ENCODE measurements around the gene L1TD1.
A peak's percentile ranks its signal among the peaks of the same experiment; 100 is the strongest.
"Not testable (repeated sequence)": the region's sequence is repeated elsewhere in the genome, so short reads cannot be mapped to it uniquely, and the experiment has no call there.

Gene L1TD1

GRCh38 chr1:62241371-62242131 lies 46.9 kb downstream of the L1TD1 start:
- Histone ChIP-seq H3K4me1 (ENCODE audit: control insufficient read depth in 1 of 2, insufficient read depth in 2 of 2, low read length in 2 of 2) (peaks cover 9 to 11% of the 10 kb centered on the region in 2 experiments), H3K23ac (ENCODE audit: low read length) (no peak overlapping the region), H2BK5ac (ENCODE audit: low read depth, low read length, poor library complexity) (no peak overlapping the region), H3K36me3 (ENCODE audit: control insufficient read depth in 1 of 2, insufficient read depth in 2 of 2, low read length in 2 of 2) (peaks cover 23 to 30% of the 10 kb centered on the region in 2 experiments), H2BK120ac (ENCODE audit: insufficient read depth, low read length, poor library complexity) (no peak overlapping the region), H2BK12ac (ENCODE audit: low read length) (no peak overlapping the region), H3K4ac (ENCODE audit: low read depth, low read length) (no peak overlapping the region), H3K18ac (ENCODE audit: low read length) (no peak overlapping the region), H4K91ac (ENCODE audit: low read depth, low read length) (no peak overlapping the region), H3K9ac (ENCODE audit: low read length) (no peak overlapping the region), H4K8ac (ENCODE audit: low read depth, low read length) (no peak overlapping the region), H2AK5ac (ENCODE audit: low read length) (no peak overlapping the region), H3K9me3 (ENCODE audit: insufficient read depth, low read depth, low read length) (no peaks in the 10 kb centered on the region), H3K4me2 (ENCODE audit: low read length) (no peak overlapping the region), H3K27ac (ENCODE audit: low read depth, low read length) (no peak overlapping the region), H3K79me2 (ENCODE audit: control insufficient read depth, insufficient read depth, low read length, poor library complexity) (no peaks in the 10 kb centered on the region), H3K14ac (ENCODE audit: low read length) (no peak overlapping the region), H3K4me3 (ENCODE audit: low read depth, low read length) (no peak overlapping the region), H2AFZ (ENCODE audit: insufficient read depth, low read length, poor library complexity) (no peak overlapping the region), H3K79me1 (ENCODE audit: low read length) (no peaks in the 10 kb centered on the region), H3K27me3 (ENCODE audit: insufficient read depth, low read length) (no peaks in the 10 kb centered on the region), H4K12ac (ENCODE audit: low read depth, low read length) (no peak overlapping the region)
- WGBS (ENCODE audit: extremely low coverage, insufficient coverage, insufficient read length) = no CpG with 5 or more reads among the region's 12 CpGs
- no peak for DNase-seq

GRCh38 chr1:62244380-62244779 lies 49.7 kb downstream of the L1TD1 start:
- H4K91ac ChIP-seq (ENCODE audit: low read depth, low read length); H3K27me3 ChIP-seq (ENCODE audit: insufficient read depth, low read length); H4K12ac ChIP-seq (ENCODE audit: low read depth, low read length); H3K79me2 ChIP-seq (ENCODE audit: control insufficient read depth, insufficient read depth, low read length, poor library complexity); H3K18ac ChIP-seq (ENCODE audit: low read length); H2BK12ac ChIP-seq (ENCODE audit: low read length); H2BK5ac ChIP-seq (ENCODE audit: low read depth, low read length, poor library complexity); H2BK120ac ChIP-seq (ENCODE audit: insufficient read depth, low read length, poor library complexity); H3K9me3 ChIP-seq (ENCODE audit: insufficient read depth, low read depth, low read length); H3K4me3 ChIP-seq (ENCODE audit: low read depth, low read length); H3K14ac ChIP-seq (ENCODE audit: low read length); DNase-seq; H3K23ac ChIP-seq (ENCODE audit: low read length); H2AFZ ChIP-seq (ENCODE audit: insufficient read depth, low read length, poor library complexity); H3K4me1 ChIP-seq (ENCODE audit: control insufficient read depth in 1 of 2, insufficient read depth in 2 of 2, low read length in 2 of 2); H3K4ac ChIP-seq (ENCODE audit: low read depth, low read length); H3K27ac ChIP-seq (ENCODE audit: low read depth, low read length); H4K8ac ChIP-seq (ENCODE audit: low read depth, low read length); H2AK5ac ChIP-seq (ENCODE audit: low read length); H3K9ac ChIP-seq (ENCODE audit: low read length); H3K4me2 ChIP-seq (ENCODE audit: low read length); H3K79me1 ChIP-seq (ENCODE audit: low read length): not testable (repeated sequence)
- peaks cover 32 to 39% of the 10 kb centered on the region in 2 experiments for H3K36me3 ChIP-seq (ENCODE audit: control insufficient read depth in 1 of 2, insufficient read depth in 2 of 2, low read length in 2 of 2)
- no CpG with 5 or more reads among the region's 3 CpGs for WGBS (ENCODE audit: extremely low coverage, insufficient coverage, insufficient read length)

GRCh38 chr1:62245201-62245600 lies 50.6 kb downstream of the L1TD1 start:
- Histone ChIP-seq H4K12ac (ENCODE audit: low read depth, low read length) (no peak overlapping the region), H2AFZ (ENCODE audit: insufficient read depth, low read length, poor library complexity) (no peak overlapping the region), H3K4me3 (ENCODE audit: low read depth, low read length) (no peak overlapping the region), H2BK12ac (ENCODE audit: low read length) (no peak overlapping the region), H3K4me2 (ENCODE audit: low read length) (no peak overlapping the region), H3K18ac (ENCODE audit: low read length) (no peak overlapping the region), H3K27ac (ENCODE audit: low read depth, low read length) (no peak overlapping the region), H3K4me1 (ENCODE audit: control insufficient read depth in 1 of 2, insufficient read depth in 2 of 2, low read length in 2 of 2) (no peaks in the 10 kb centered on the region), H3K27me3 (ENCODE audit: insufficient read depth, low read length) (no peaks in the 10 kb centered on the region), H4K91ac (ENCODE audit: low read depth, low read length) (no peak overlapping the region), H3K14ac (ENCODE audit: low read length) (no peak overlapping the region), H3K9ac (ENCODE audit: low read length) (no peak overlapping the region), H3K9me3 (ENCODE audit: insufficient read depth, low read depth, low read length) (no peaks in the 10 kb centered on the region), H3K79me1 (ENCODE audit: low read length) (no peaks in the 10 kb centered on the region), H3K36me3 (ENCODE audit: control insufficient read depth in 1 of 2, insufficient read depth in 2 of 2, low read length in 2 of 2) (peaks cover 37 to 39% of the 10 kb centered on the region in 2 experiments), H2BK5ac (ENCODE audit: low read depth, low read length, poor library complexity) (no peak overlapping the region), H4K8ac (ENCODE audit: low read depth, low read length) (no peak overlapping the region), H3K4ac (ENCODE audit: low read depth, low read length) (no peak overlapping the region), H3K23ac (ENCODE audit: low read length) (no peak overlapping the region), H2AK5ac (ENCODE audit: low read length) (no peak overlapping the region), H3K79me2 (ENCODE audit: control insufficient read depth, insufficient read depth, low read length, poor library complexity) (no peaks in the 10 kb centered on the region), H2BK120ac (ENCODE audit: insufficient read depth, low read length, poor library complexity) (no peak overlapping the region)
- DNase-seq = no peak

- Histone ChIP-seq H4K12ac (ENCODE audit: low read depth, low read length) (no peak overlapping the region), H3K9ac (ENCODE audit: low read length) (no peak overlapping the region), H2BK120ac (ENCODE audit: insufficient read depth, low read length, poor library complexity) (no peak overlapping the region), H2AK5ac (ENCODE audit: low read length) (no peak overlapping the region), H4K91ac (ENCODE audit: low read depth, low read length) (no peak overlapping the region), H3K9me3 (ENCODE audit: insufficient read depth, low read depth, low read length) (no peaks in the 10 kb centered on the region), H2BK12ac (ENCODE audit: low read length) (no peak overlapping the region), H3K79me2 (ENCODE audit: control insufficient read depth, insufficient read depth, low read length, poor library complexity) (no peaks in the 10 kb centered on the region), H3K23ac (ENCODE audit: low read length) (no peak overlapping the region), H3K36me3 (ENCODE audit: control insufficient read depth in 1 of 2, insufficient read depth in 2 of 2, low read length in 2 of 2) (peaks cover 42 to 50% of the 10 kb centered on the region in 2 experiments), H3K79me1 (ENCODE audit: low read length) (no peaks in the 10 kb centered on the region), H3K4me1 (ENCODE audit: control insufficient read depth in 1 of 2, insufficient read depth in 2 of 2, low read length in 2 of 2) (no peaks in the 10 kb centered on the region), H3K18ac (ENCODE audit: low read length) (no peak overlapping the region), H3K27ac (ENCODE audit: low read depth, low read length) (no peak overlapping the region), H3K27me3 (ENCODE audit: insufficient read depth, low read length) (no peaks in the 10 kb centered on the region), H2AFZ (ENCODE audit: insufficient read depth, low read length, poor library complexity) (no peak overlapping the region), H3K4me3 (ENCODE audit: low read depth, low read length) (no peak overlapping the region), H2BK5ac (ENCODE audit: low read depth, low read length, poor library complexity) (no peak overlapping the region), H3K4ac (ENCODE audit: low read depth, low read length) (no peak overlapping the region), H3K4me2 (ENCODE audit: low read length) (no peak overlapping the region), H4K8ac (ENCODE audit: low read depth, low read length) (no peak overlapping the region), H3K14ac (ENCODE audit: low read length) (no peak overlapping the region)
- DNase-seq = peak; percentile 48 to 80
- no CpG with 5 or more reads among the region's 14 CpGs for WGBS (ENCODE audit: extremely low coverage, insufficient coverage, insufficient read length)
Measured at GRCh38 chr1:62247391-62248168, 52.9 kb downstream of the L1TD1 start.
